Effector CD4-positive, alpha-beta T cell (primary cell): ENCODE measurements around the gene CA10. TPM values are rescaled to one million over a fixed set of nuclear protein-coding genes. Genes with fewer than 3 reads are reported as not detected.

Source experiments
- DNase-seq: peaks from one replicate; pipeline ENCODE4 v3.0.0-alpha.2; 2020
- total RNA-seq: gene quantifications from one replicate; lab custom pipeline; 2026; lab: John Stamatoyannopoulos, UW

The CA10 gene
- not detected for total RNA-seq

DNA sequence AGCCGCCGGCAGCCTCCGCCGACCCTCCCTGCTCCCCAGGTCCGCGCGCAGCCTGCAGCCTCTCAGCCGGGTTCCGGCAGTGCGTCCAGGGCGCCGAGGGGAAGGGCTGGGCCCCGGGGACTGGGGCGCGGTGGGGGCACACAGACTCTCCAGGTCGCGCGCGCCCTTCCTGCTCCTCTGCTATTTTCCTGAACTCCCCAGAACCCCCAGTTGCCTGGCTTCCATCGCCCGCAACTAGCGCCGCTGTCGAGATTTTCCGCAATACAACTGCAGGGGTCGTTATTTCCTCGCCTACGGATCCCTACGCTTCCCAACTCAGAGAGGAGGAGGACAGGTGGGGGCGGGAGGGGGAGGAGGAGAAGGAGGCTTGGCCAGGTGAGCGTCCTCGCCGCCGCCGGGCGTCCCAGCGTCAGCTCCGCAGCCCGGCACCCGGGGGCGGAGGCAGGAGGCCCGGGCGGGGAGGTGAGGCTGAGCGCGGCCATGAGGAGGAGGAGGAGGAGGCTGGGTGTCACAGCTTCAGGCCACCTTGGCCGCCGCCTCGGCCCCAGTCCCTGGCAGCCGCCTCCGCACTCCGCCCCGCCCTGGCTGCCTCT is at the start of gene CA10:
TSS of gene CA10 (minus strand) at position 265 of the 593 bp plus-strand sequence.
- no peak for DNase-seq

GRCh38 chr17:52207796-52208195 is 49.3 kb upstream of the CA10 start:
- DNase-seq, result no peak

- no peak for DNase-seq
Measured at GRCh38 chr17:52202520-52203080, 44.1 kb upstream of the CA10 start.

GRCh38 chr17:52201767-52202519 is 43.4 kb upstream of the CA10 start:
- DNase-seq, result no peak

GRCh38 chr17:52191491-52191890 is 33.0 kb upstream of the CA10 start:
- DNase-seq, result no peak

GRCh38 chr17:52181782-52182181 is 23.3 kb upstream of the CA10 start:
- no peak for DNase-seq

GRCh38 chr17:52178012-52178411 is 19.5 kb upstream of the CA10 start:
- no peak for DNase-seq

GRCh38 chr17:52170963-52171572 is 12.6 kb upstream of the CA10 start:
- no peak for DNase-seq

- DNase-seq, result no peak
Measured at GRCh38 chr17:52160136-52160567, 1.6 kb upstream of the CA10 start.

DNA sequence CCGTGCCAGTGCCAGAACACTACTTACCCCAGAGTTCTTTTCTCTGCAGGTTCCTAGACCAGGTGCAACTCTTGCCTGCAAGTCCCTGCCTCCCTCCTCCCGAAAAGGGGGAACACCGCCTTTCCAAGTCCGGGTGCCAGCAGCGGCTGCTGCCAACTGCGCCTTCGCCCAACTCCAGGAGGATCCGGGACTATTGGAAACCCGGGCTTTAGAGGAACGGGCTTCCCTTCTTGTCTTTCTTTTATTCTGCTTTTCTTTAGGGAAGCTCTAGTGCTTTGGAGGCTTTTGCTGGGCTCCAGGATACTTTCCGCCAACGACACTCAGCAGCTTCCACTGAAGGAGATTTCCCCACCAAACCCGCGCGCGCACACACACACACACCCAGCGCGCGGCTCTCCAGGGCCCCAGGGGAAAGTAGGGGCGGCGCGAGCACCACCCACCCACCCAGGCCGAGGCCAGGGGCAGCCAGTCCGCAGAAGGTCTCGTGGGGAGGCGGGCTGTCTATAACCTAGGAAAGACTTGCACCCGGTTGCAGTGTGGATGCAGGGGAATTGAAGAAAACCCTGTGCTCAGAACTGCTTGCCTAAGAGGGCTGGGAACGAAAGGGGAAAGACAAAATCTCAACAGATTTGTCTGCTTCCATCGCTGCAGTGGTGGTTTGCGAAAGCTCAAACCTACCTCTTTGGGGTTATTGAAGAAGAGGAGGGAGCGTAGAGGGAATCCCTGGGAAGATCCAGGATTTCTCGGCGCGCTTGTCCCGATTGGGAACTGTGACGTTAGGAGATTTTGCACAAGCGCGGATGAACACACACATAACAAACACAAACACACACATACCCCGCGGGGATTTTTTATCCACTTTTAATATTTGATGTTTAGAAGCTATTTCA is 977 bp upstream of the CA10 start:
- no peak for DNase-seq

GRCh38 chr17:52157603-52158449 is 688 bp downstream of the CA10 start:
- no peak for DNase-seq

DNA sequence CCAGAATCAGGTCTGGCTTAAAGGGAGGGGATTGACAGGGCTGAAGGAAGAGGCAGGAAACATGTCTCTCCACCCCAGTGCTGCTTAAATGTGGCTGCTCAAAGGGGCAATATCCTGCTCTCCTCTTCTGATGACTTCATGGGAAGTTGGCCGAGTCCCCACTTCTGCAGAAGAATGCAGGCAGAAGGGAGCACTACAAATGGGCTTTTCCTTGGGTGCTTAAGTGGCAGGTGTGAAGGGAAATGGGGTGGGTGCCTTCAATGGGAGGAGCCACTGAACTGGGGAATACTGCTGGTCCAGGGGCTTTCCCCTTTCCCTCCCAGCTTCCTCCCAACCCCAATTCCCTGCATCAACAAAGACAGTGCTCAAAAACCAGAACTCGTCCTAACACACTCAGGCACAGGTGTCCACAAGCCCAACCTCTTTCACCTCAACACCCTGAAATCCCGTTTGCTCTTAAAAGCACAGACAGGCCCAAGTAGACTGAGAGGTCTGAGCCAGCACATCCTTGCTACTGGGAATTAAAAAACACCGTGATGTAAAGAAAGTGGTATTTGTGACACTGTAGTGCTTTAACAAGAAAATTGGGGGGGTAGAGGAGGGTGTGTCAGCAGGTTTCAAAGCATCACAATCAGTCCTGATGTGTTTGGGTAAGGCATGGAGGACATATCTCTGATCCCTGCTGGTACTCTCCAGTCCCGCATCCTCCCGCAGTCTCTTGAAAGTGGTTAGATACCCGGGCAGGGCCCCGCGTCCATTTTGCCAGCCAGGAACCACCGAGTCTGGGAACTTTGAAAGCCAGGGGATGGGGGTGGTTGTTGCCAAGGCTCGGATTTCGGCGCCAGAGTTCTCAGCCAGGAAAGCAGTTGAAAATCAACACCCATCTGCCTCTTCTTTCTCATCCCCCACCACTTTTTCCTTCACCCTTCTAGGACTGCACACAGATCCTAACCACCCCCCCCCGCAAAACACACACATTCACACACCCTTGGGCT is 1.6 kb downstream of the CA10 start:
- DNase-seq, result no peak

DNA sequence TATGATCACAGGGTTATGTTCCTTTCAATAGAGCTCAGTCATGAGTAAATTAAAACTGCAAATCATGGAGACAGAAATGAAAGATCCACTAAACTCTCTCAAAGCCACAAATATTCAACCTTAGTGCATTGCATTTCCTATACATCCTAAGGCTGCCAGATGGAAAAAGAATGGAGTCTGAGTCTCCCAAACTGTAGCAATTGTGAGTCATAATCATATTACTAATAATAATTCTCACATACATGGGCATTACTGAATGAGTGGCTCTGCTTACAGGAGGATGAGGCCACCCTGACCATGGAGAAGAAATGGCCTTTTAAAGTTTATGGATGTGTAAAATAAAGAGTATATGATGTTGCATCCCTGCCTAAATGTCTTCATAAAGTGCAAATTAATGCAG is 3.2 kb downstream of the CA10 start:
- DNase-seq, result no peak

DNA sequence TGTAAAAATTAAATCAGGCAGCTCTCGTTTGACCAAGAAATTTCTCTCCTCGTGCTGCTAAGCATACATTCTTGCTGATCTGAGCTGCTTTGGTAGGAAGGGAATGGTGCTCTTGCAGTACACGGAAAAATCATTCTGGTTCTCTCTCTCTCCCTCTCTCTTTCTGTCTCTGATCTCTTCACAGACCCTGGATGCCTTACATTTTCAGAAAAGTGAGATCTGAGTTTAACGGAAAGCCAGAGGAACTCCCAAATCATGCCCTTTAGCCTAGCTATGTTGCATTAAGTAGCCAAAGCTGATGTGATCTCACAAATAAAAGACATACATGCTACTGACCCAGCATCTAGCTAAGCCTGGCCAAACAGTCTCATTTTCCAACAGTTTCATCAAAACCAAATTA is 4.0 kb downstream of the CA10 start:
- DNase-seq, result no peak

- no peak for DNase-seq
Measured at GRCh38 chr17:52150935-52151334, 7.6 kb downstream of the CA10 start.

DNA sequence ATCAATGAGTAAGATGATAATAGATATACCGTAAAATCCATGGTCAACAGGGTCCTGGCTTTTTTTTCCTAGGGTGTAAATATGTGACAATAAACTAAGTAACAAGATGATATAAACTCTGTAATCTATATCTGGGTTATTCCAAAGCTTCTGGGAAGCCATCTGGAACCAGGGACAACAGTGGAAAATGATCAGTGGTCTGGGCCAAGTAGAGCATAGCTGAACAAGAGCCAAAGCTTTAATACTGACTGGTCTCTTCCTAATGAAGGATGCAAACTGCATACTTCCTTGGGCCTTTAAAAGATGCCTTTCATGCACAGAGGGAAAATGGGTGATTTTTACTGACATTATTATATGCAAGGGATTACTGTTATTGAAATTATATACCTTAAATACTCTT is 8.9 kb downstream of the CA10 start:
- DNase-seq, result no peak

DNA sequence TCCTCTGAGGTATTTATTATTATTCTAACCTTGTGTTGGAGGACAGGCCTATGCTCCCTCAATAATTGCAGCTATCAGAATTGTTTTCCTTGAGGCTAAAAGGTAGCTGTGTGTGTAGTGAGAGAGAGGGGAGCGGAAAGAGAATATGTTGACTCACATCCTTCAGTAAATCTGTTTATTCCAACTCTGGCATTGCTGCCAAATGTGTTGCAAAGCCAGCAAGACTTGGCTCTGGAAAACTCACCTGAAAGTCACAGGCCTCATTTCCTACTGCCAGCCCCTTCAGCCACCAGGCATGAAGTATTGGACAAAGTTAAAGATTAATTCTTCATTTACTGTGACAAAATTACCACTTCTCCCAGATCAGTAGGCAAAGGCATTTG is 9.6 kb downstream of the CA10 start:
- no peak for DNase-seq

DNA sequence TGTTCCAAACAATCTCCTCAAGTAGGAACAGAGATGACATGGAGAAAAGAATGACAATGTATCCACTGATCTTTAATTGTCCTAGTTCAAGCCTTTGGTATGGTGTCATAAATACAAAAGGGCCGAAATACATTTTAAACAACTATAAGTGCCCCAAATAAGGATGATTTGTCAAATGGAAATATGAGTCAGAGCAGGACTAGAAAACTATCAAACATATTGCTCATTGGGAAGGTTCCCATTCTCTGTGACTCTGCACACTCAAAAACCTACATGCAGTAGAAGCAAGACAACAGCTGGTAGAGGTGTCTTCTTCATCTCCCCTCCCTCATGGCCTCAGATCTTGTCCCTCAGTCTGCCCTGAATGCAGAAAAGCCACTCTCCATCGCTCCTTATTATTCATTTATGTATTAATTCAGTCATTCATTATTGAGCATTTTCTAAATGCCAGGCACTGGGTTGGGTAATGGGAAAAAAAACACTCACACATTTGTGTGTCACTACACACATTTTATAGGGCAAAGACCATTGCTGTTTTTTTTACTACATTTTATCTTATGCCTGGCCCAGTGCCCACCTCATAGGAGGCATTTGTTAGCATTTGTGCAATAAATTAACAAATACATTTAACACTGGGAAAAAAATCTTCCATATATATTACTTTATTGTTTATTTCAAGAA is 10.1 kb downstream of the CA10 start:
- DNase-seq, result no peak

- no peak for DNase-seq
Measured at GRCh38 chr17:52147872-52148271, 10.6 kb downstream of the CA10 start.

- DNase-seq, result no peak
Measured at GRCh38 chr17:52147431-52147830, 11.1 kb downstream of the CA10 start.
